ENCODE measurements around the gene AZU1. TPM values are rescaled to one million over a fixed set of nuclear protein-coding genes. Genes with fewer than 3 reads are reported as not detected.

AZU1 gene
- total RNA-seq, 1 experiment from 2014 or later, result 1.6 TPM

DNA sequence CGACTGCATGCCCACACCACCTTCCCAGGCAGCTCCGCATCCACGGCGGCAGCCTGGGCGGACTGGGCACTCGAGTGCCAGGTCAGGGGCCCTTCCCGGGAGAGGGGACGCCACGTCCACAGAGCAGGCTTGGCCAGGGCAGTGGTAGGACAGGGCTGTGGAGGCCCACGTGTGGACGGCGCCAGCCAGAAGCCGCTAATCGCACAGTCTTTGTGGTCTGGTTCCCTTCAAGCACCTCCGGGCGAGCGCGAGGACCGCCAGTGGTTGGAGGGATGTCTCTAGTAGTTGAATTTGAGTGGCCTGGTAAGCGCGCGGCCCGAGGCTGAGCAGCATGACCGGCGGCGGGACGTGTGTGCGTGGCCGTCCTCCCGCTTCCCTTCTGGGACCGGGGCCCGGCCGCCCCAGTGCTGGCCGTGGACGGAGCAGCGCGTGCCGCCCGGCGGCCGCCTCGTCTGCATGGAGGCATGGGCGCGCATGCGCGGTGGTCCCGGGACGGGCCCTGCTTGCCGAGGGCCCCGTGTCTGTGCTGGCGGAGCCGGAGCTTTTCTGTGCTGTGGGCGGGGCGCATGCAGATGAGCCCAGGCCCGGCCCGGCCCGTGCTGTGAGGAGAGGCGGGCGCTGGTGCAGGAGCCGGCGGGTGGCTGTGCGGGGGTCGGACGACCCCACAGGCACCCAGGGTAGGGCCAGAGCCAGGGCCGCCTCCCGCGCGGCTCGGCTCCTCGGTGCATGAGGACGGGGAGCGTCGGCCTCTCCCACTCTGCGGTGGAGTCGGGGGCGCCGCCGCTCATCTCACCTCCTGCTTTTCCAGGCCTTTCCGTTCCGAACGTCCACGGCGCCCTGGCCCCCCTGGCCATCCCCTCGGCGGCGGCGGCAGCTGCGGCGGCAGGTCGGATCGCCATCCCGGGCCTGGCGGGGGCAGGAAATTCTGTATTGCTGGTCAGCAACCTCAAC, 21.8 kb upstream of the AZU1 start:
- DNase-seq, result no peak
- Histone ChIP-seq H4K8ac (replicated peaks; ENCODE audit: insufficient read length, low read depth, low read length) (no peak overlapping the region), H3K9ac (ENCODE audit: extremely low read depth, insufficient read length, low read length) (no peak overlapping the region), H2BK120ac (ENCODE audit: low read depth, low read length, poor library complexity, severe bottlenecking) (no peak overlapping the region), H2BK15ac (ENCODE audit: low read depth, low read length) (no peak overlapping the region), H3K56ac (ENCODE audit: insufficient read length, low read depth, low read length) (no peak overlapping the region), H3K79me2 (ENCODE audit: insufficient read depth, low read length) (peaks cover 36% of the 10 kb centered on the region; the same call in 1 of the 2 replicates), H3K4me2 (ENCODE audit: insufficient read depth, insufficient read length, low read length) (no peak overlapping the region), H4K5ac (ENCODE audit: insufficient read length, low read depth, low read length) (no peak overlapping the region), H2BK20ac (ENCODE audit: low read depth, low read length, poor library complexity, severe bottlenecking) (no peak overlapping the region), H3K18ac (ENCODE audit: insufficient read length, low read depth, low read length) (no peak overlapping the region), H3K23me2 (ENCODE audit: insufficient read length, low read depth, low read length, poor library complexity, severe bottlenecking) (no peaks in the 10 kb centered on the region), H3K4ac (ENCODE audit: low read depth, low read length) (no peak overlapping the region), H2AK5ac (ENCODE audit: insufficient read length, low read length) (no peak overlapping the region), H3K27me3 (ENCODE audit: insufficient read depth, low read length) (no peaks in the 10 kb centered on the region), H4K20me1 (ENCODE audit: control insufficient read depth, insufficient read depth, insufficient read length) (no peaks in the 10 kb centered on the region), H2BK12ac (ENCODE audit: insufficient read length, low read depth, low read length) (no peak overlapping the region), H4K91ac (ENCODE audit: insufficient read length, low read depth, low read length) (no peak overlapping the region), H3K14ac (ENCODE audit: insufficient read depth, low read length) (no peak overlapping the region), H3T11ph (ENCODE audit: low read length) (no peak overlapping the region), H3K79me1 (ENCODE audit: insufficient read depth, low read depth, low read length, poor library complexity, severe bottlenecking) (peaks cover 10% of the 10 kb centered on the region), H2AFZ (ENCODE audit: low read length) (no peak overlapping the region), H3K23ac (ENCODE audit: insufficient read length, low read depth, low read length) (no peak overlapping the region), H3K4me1 (ENCODE audit: insufficient read depth, low read length) (no peaks in the 10 kb centered on the region), H3K27ac (ENCODE audit: insufficient read length, low read depth, low read length) (no peak overlapping the region), H3K9me3 (ENCODE audit: control insufficient read depth, low read depth, low read length) (no peaks in the 10 kb centered on the region), H2BK5ac (ENCODE audit: insufficient read length, low read length) (no peak overlapping the region)
- Mint-ChIP-seq H3K27ac (no peak overlapping the region), H3K36me3 (ENCODE audit: insufficient read depth in 1 of 3, low read depth in 3 of 3) (peaks cover 55 to 81% (median 77%) of the 10 kb centered on the region in 3 experiments), H3K4me1 (peaks cover 10 to 22% of the 10 kb centered on the region in 2 experiments), H3K9me3 (no peaks in the 10 kb centered on the region; a peak in 1 of 5 replicates), H3K4me3 (no peak overlapping the region), H3K27me3 (ENCODE audit: low read depth) (no peaks in the 10 kb centered on the region; the same call in 1 of the 2 replicates)
- no CpG with 5 or more reads among the region's 93 CpGs for WGBS (ENCODE audit: extremely low coverage, insufficient read length, low lambda C conversion rate)
- TF ChIP-seq, protein P1, sequence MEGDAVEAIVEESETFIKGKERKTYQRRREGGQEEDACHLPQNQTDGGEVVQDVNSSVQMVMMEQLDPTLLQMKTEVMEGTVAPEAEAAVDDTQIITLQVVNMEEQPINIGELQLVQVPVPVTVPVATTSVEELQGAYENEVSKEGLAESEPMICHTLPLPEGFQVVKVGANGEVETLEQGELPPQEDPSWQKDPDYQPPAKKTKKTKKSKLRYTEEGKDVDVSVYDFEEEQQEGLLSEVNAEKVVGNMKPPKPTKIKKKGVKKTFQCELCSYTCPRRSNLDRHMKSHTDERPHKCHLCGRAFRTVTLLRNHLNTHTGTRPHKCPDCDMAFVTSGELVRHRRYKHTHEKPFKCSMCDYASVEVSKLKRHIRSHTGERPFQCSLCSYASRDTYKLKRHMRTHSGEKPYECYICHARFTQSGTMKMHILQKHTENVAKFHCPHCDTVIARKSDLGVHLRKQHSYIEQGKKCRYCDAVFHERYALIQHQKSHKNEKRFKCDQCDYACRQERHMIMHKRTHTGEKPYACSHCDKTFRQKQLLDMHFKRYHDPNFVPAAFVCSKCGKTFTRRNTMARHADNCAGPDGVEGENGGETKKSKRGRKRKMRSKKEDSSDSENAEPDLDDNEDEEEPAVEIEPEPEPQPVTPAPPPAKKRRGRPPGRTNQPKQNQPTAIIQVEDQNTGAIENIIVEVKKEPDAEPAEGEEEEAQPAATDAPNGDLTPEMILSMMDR (conservative IDR thresholded peaks at IDR 0.05), result no peak
